GM19324 (cell line): Measurements from ENCODE around the gene SLC66A1.

ENCODE experiments used
- ATAC-seq: cut with Tn5 transposase; IDR thresholded peaks from one replicate; pipeline ENCODE4 v1.9.1; 2021; ENCODE audit warnings: mild to moderate bottlenecking, moderate library complexity; ENCODE audit not compliant: unreplicated experiment, low FRiP score

The SLC66A1 gene

DNA sequence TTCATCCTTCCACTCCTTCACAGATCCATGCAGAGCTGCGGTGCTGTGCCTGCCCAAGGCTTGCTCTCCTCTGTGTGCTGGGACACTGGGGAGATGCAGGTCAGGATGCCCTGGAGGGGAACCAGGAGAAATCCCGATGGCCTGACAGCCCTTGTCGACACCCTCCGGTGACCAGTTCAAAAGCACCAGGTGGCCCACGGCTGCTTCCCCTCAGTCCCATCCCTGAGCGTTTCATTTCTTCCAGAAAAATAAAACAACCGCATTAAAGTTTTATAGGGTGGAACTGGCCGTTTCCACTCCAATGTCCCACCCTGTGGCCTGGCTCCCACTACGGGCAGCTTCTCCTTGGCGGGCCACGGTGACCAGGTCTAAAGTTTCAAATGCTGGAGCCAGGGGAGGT lies 48.3 kb downstream of the SLC66A1 start:
- no peak for ATAC-seq

DNA sequence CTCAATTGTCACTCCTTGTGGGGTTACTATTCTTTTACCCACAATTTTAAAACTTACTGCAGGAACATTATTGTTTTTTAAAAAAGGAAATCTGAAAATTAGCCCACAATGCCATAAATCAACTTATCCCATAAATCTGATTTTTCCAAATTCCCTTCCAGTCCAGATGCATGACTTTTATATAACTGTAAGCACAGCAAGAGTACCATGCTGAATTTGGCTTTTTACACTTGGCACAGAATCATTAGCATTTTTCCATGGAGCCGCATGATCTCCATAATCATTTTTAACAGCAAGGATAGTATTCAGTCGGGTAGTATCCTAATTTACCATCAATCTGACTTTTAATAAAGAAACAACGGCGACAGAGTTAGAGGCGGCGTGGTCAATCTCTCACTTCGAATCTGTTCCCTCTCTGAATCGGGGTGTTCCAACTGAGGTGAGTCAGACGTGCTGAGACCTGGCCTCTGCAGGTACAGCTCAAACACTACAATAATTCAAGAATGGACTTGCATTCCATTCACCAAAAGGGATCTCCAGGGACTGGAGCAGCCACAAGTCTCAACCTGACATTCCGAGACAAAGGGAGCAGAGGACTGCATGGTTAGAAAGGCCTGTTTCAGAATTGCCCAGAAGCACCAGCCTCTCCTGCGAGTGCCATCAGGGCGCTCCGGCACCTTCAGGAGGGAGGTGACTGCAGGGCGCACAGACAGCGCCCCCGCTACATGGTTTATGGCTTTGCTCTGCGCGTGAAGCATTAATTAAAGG lies 48.9 kb downstream of the SLC66A1 start:
- no peak for ATAC-seq

DNA sequence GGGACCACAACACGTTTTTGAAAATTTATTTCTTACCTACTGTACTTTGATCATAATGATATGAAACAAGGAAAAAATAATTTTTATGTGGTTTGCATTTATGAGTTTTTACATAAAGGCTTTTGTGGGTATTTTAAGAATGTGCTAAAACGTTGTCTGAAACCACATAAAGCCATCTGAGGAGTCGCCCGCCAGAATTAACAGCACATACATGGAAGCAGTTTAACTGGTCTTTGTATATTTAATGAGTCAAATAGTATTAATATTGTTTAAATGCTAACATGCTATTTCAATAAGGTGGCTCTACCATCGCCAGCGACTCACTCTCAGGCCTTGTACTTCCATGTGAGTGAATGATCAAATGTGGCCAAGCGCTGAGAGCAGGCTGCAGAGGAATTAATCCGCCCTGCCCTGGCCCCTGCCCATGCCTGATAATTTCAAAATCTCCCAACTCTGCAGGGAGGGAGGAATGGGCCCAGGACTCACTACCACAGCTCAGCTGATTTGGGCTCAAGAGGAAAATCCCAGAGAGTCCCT lies 49.6 kb downstream of the SLC66A1 start:
- no peak for ATAC-seq

GRCh38 chr1:19363536-19364152 lies 51.5 kb downstream of the SLC66A1 start:
- no peak for ATAC-seq

DNA sequence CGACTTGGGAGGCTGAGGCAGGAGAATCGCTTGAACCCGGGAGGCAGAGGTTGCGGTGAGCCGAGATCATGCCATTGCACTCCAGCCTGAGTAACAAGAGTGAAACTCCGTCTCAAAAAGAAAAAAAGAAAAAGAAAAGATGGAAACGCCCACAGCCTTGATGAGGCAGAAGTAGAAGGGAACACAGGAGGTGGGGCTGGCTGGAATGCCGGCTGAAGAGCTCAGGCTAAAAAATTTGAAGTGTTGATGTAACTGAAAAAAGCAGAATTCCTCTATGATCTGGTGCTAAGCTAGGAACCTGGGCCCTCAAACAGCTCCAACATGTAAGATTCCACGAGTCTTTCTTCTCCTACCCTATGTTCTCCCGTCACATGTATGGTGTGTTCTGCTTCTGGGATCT lies 53.6 kb downstream of the SLC66A1 start:
- no peak for ATAC-seq

DNA sequence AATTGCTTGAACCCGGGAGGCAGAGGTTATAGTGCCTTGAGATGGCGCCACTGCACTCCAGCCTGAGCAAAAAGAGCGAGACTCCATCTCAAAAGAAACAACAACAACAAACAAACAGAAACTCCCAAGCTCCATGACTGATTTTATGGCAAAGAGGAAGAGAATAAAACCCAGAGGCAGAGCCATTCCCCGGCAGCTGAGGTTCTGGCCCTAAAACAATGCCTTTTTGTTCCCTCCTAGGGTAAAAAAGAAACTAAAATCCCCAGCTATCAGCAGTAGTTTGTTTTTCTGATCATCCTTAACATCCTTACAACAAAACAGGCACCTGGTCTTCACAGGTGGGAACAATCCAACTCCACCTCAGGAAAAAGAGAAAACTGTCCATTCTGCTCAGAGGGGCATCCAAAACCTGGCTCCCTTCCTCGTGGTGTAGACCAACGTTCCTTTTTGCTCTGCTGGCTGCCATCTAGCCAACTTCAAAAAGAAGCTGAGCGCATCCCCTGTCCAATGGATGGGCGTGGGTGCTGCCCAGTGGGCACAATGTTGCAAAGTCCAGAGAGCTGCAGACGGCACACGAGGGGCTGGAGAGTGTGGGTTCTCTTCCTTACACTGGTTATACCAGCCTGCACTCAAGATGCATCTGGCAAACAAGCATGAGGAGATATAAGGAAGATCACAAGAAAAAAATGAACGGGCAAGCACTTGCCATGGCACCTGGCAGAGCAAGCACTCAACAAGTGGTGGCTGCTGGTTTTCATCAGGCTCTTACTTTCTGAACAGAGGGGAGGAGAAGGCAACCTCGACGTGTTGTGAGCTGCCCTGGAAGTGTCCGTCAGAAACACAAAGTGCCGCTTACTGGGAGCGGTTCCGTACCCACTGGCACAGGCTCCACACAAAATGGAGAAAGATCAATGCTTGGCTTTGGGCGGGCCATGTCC lies 54.7 kb downstream of the SLC66A1 start:
- no peak for ATAC-seq

GRCh38 chr1:19367584-19368041 lies 55.5 kb downstream of the SLC66A1 start:
- no peak for ATAC-seq

DNA sequence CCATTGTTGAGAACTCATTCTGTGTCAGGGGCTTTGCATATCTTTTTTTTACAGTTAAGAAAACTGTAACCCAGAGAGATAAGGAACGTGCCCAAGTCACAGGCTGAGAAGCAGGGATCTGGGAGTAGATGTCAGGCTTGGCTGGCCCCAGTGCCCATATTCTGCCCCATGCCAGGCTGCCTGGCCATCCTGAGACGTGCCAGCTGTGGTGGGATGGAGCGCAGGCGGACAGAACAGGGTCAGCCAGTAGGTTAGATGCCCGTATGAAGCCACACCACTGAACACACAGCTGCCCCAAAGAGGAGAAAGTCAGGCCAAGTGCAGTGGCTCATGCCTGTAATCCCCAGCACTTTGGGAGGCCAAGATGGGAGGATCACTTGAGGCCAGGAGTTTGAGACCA lies 55.9 kb downstream of the SLC66A1 start:
- no peak for ATAC-seq

DNA sequence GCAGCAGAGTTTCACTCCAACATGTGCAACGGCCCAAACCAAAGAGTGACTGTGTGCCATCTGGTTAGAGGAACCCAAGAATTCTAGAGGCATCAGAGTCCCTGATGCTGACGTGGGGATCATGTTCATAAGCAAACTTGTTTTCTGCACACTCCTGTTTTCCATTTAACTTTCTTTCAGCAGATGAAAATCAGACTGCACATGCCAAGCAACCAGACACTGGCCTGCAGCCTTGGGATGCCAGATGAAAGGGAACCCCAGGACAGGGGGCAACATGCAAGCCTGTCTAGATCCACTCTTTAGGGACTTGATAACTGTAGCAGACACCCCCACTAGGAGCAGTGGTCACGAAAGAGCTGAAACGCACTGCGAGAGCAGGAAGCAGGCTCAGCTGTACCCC lies 56.8 kb downstream of the SLC66A1 start:
- no peak for ATAC-seq

GRCh38 chr1:19369396-19370090 lies 57.4 kb downstream of the SLC66A1 start:
- no peak for ATAC-seq

DNA sequence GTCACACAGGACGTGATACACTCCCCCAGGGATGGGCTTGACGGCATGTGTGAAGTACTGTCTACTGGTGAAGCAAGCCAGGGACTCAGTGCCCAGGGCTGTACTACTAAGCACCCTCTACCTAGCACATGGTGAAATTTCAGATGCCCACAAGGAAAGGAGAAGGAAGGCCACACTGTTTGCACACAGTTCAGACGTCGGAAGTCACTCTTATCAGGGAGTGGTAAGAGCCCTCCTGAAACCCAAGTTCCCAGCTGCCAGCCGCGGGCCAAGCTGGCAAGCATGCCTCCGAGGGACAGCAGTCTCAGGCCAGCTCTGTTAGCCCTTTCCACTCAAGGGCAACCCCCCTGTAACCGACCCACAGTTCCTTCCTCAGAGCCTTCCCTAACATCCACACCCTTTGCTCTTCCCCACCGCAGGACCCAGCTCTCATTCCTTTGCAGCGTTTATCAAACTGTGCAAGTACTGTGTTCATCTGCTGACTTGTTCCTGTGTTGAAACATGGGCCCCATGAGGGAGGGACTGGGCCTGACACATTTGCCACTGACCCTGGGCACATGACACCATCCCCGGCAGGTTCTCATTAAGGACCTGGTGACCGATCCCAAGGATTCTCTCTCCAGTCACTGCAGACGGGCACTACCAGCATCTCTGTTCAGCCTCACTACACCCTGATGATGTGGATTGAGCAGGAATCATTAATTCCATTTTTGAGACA lies 58.5 kb downstream of the SLC66A1 start:
- ATAC-seq, result no peak

DNA sequence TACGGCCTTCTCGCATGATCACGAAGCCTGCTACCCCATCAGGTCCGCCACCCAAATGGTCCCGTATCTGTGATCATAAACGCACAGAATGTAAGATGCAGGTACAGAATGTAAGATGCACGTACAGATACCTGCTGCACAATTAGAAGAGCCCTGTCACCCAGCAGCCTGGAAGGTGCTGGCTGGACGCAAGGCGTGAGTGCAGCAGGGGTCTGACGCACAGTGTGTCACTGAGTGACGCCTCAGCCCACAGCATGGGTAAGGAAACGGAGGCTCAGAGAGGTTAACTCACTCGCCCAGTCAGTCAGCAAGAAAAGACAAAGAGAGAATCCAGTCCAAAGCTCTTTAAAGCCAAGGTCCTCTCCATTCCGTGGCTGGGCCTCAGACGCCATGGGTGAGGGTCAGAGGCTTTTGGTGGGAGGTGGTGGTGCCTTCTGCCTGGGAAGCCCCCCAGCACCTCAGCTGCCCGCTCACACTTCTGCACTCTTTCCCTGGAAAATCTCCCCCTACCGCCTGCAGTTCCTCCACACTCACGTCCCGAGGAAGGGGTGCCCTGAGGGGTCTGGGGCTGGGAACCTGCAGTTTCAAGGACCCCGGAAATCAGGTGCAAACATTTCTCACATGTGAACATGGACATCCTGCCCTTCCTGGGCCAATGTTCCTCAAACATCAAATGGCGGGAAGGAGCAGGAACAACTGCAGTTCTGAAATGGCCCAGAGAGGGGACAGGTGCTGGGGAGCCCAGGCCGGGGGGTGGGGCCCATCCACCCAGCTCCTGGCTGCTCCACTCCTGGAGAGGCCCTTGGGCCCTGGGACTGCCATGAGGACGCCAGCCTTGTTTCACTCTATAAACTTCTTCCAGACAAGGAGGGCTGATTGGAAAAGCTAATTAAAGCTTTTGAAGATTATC lies 59.4 kb downstream of the SLC66A1 start:
- ATAC-seq, result no peak

DNA sequence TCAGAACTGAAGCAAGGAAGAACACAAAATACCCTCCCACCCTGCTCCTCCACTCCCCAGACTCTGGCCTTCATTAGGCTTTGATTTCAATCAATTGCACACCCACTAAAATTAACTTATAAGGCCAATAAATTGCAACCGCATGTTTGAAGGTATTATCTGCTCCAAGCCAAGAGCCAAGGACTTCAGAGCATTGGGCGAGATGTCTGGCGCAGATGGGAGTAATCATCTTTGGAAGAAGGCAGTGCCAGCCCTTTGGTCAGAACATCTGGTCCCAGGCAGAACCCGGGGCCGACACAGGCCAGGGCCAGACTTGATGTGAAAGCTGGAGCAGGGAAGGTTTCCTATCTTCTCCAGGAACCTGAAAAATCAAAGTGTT lies 60.0 kb downstream of the SLC66A1 start:
- no peak for ATAC-seq

- no peak for ATAC-seq
Observed at GRCh38 chr1:19372602-19373001, 60.5 kb downstream of the SLC66A1 start.

DNA sequence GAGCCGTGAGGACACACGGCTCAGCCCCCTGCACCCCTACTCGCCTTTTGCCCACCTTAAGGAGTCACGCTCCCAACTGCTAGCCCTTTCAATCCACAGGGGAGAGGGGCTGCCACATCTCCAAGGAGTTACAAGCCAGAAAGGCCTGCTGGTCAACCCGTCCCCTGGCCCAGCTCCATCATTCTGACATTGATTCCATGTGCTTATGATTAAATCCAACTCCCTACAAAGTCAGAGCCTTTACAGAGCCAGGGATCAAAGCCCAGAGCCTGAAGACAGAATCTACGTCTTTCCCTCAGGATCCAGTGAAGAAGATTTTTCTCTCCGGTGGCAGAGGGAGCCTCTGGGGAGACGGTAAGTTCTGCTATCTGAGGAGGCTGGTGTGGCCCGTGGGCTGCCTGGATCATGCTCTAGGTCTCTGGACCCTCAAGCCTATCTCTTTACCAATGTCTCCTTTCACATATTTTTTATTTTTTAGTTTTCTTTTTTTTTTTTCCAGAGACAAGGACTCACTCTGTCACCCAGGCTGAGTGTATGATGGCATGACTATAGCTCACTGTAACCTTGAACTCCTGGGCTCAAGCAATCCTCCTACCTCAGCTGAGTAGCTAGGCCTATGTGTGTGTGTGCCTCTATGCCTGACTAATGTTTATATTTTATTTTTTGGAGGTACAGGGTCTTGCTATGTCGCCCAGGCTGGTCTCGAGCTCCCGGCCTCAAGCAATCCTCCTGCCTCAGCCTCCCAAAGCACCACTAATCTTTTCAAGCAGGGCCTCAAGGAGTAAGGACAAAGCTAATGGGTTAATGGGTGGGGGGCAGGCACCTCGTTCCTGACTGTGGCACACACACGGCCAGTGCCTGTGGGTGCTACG lies 61.3 kb downstream of the SLC66A1 start:
- ATAC-seq, result no peak

- ATAC-seq, result no peak
Observed at GRCh38 chr1:19374083-19374801, 62.1 kb downstream of the SLC66A1 start.

- ATAC-seq, result no peak
Observed at GRCh38 chr1:19374926-19375325, 62.8 kb downstream of the SLC66A1 start.
